ENCODE measurements around the gene SLC9A9.
A peak's percentile ranks its signal among the peaks of the same experiment; 100 is the strongest.
"Not testable (repeated sequence)": the region's sequence is repeated elsewhere in the genome, so short reads cannot be mapped to it uniquely, and the experiment has no call there.

Gene SLC9A9

GRCh38 chr3:143808030-143808429 lies 40.2 kb downstream of the SLC9A9 start:
- DNase-seq = no peak

GRCh38 chr3:143806038-143806437 lies 42.2 kb downstream of the SLC9A9 start:
- no peak for DNase-seq

GRCh38 chr3:143805476-143805875 lies 42.8 kb downstream of the SLC9A9 start:
- DNase-seq = not testable (repeated sequence)

GRCh38 chr3:143801046-143801445 lies 47.2 kb downstream of the SLC9A9 start:
- DNase-seq = not testable (repeated sequence)

- DNase-seq = not testable (repeated sequence)
Observed at GRCh38 chr3:143798151-143798550, 50.1 kb downstream of the SLC9A9 start.

GRCh38 chr3:143795874-143796273 lies 52.4 kb downstream of the SLC9A9 start:
- no peak for DNase-seq

- DNase-seq = no peak
Observed at GRCh38 chr3:143794793-143795462, 53.3 kb downstream of the SLC9A9 start.

- no peak for DNase-seq
Observed at GRCh38 chr3:143793971-143794370, 54.3 kb downstream of the SLC9A9 start.

GRCh38 chr3:143791386-143791785 lies 56.9 kb downstream of the SLC9A9 start:
- DNase-seq = peak; percentile 39

- DNase-seq = no peak
Observed at GRCh38 chr3:143786219-143787191, 61.8 kb downstream of the SLC9A9 start.

- DNase-seq = no peak
Observed at GRCh38 chr3:143784446-143784845, 63.8 kb downstream of the SLC9A9 start.

GRCh38 chr3:143783851-143784370 lies 64.4 kb downstream of the SLC9A9 start:
- DNase-seq = no peak

GRCh38 chr3:143775459-143775858 lies 72.8 kb downstream of the SLC9A9 start:
- no peak for DNase-seq

- no peak for DNase-seq
Observed at GRCh38 chr3:143771939-143772338, 76.3 kb downstream of the SLC9A9 start.

- no peak for DNase-seq
Observed at GRCh38 chr3:143771258-143771657, 77.0 kb downstream of the SLC9A9 start.

- DNase-seq = no peak
Observed at GRCh38 chr3:143770391-143770790, 77.9 kb downstream of the SLC9A9 start.

- DNase-seq = no peak
Observed at GRCh38 chr3:143769616-143770015, 78.7 kb downstream of the SLC9A9 start.

- DNase-seq = no peak
Observed at GRCh38 chr3:143764840-143765239, 83.4 kb downstream of the SLC9A9 start.

- no peak for DNase-seq
Observed at GRCh38 chr3:143763564-143764162, 84.6 kb downstream of the SLC9A9 start.

- no peak for DNase-seq
Observed at GRCh38 chr3:143757691-143758090, 90.6 kb downstream of the SLC9A9 start.

- DNase-seq = no peak
Observed at GRCh38 chr3:143755978-143756377, 92.3 kb downstream of the SLC9A9 start.

GRCh38 chr3:143754090-143754489 lies 94.2 kb downstream of the SLC9A9 start:
- no peak for DNase-seq

GRCh38 chr3:143753456-143753855 lies 94.8 kb downstream of the SLC9A9 start:
- DNase-seq = no peak
